HepG2 (cell line): ENCODE data around the gene CNTD1. TPM values are rescaled to one million over a fixed set of nuclear protein-coding genes. Genes with fewer than 3 reads are reported as not detected.
A peak's percentile ranks its signal among the peaks of the same experiment; 100 is the strongest.

Experiments used
- FOXJ3 ChIP-seq: sonication (generic); formaldehyde crosslinking; IDR thresholded peaks from 2 replicates; pipeline ENCODE4 v1.4.0; 2020; ENCODE audit warnings: missing genetic modification reagents, mild to moderate bottlenecking, borderline replicate concordance
- NPAS2 ChIP-seq: sonication (generic); formaldehyde crosslinking; IDR thresholded peaks from 2 replicates; pipeline ENCODE4 v1.8.0; 2022; ENCODE audit warnings: mild to moderate bottlenecking, missing genetic modification reagents, borderline replicate concordance
- ZNF20 ChIP-seq: sonication (generic); formaldehyde crosslinking; IDR thresholded peaks from 2 replicates; pipeline ENCODE4 v1.4.0; 2020; ENCODE audit warnings: mild to moderate bottlenecking, moderate library complexity, missing genetic modification reagents
- ZNF253 ChIP-seq: sonication (generic); formaldehyde crosslinking; IDR thresholded peaks from 2 replicates; pipeline ENCODE4 v1.8.0; 2022; ENCODE audit warnings: mild to moderate bottlenecking, missing genetic modification reagents, borderline replicate concordance
- polyA plus RNA-seq, 8 experiments: library from polyadenylated mRNA; depleted of rRNA in 3 of 8; stranded (reverse) in 7 of 8; unstranded in 1 of 8; fragments of >200 nt; fragmentation: Illumina TruSeq in 4 of 8; extraction: Trizol in 4 of 8; gene quantifications; 2 replicates each; pipeline versions ENCODE4 v1.2.1 to v1.2.3, GENCODE V29; 2011 to 2016; ENCODE audit warnings: low read depth in 4 of 8, missing spikeins in 1 of 8, mixed read lengths in 1 of 8; ENCODE audit not compliant: insufficient read depth in 1 of 8
- total RNA-seq, 5 experiments: library from RNA; depleted of rRNA; stranded (reverse); fragments of >200 nt; fragmentation: Illumina TruSeq; extraction: Trizol; gene quantifications; 2 replicates each; pipeline ENCODE4 v1.2.3, GENCODE V29; 2016; ENCODE audit warnings: low read depth in 1 of 5
- TF ChIP-seq, protein P1 (sequence below): sonication (generic); formaldehyde crosslinking; IDR thresholded peaks from one replicate; pipeline ENCODE4 v1.5.1; 2020; ENCODE audit warnings: mild to moderate bottlenecking, missing genetic modification reagents; ENCODE audit errors: not compliant biosample characterization
- TF ChIP-seq, protein P2 (sequence below): sonication (generic); formaldehyde crosslinking; IDR thresholded peaks from 2 replicates; pipeline ENCODE4 v1.8.1; 2023; ENCODE audit warnings: mild to moderate bottlenecking, missing genetic modification reagents, borderline replicate concordance
- TF ChIP-seq, protein P3 (sequence below): sonication (generic); formaldehyde crosslinking; IDR thresholded peaks from 2 replicates; pipeline ENCODE4 v1.5.1; 2020; ENCODE audit warnings: missing genetic modification reagents, mild to moderate bottlenecking, borderline replicate concordance

Gene CNTD1
- total and polyA plus RNA-seq, 2 of the 13 experiments (the other 11 are each of a cell fraction or from before 2014, with no cell fraction given): 0.11 to 0.15 TPM

DNA sequence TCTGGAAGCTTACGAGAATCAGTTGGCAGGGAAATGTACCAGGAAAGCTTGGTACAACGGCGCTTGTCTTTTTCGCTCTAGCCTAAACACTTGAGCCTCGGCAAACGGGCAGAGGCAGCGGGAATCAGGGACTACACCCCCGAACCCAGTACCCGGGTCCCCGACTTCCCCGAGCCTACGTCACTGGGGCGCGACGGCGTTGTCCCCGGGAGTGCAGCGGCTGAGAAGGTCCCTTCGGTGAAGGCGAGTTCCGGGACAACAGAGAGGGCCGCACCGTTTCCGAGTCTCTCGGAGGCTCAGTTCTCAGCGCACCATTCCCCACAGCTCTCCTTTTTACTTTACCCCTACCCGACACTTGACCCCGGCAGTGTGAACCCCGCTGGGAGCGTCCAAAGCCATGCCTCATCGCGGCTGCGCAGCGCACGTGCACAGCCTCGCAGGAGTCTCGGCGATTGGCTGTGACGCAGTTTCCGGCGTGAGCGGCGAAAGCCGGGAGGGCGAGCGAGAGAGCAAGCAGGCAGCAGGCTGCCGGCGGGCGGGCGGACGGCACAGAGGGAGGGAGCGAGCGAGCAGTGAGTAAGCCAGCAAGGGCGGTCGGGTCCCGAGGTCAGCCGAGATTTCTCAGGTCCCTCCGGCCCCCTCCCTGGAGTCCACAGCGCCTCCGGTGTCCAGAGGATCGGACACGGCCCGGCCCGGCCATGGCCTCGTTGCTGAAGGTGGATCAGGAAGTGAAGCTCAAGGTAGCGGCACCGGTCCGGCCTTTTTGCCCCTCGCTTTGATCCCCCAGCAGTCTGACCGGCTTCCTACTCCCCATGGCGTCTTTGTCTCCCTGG lies 34.5 kb downstream of the CNTD1 start, which contains the start of gene PSME3 (continued):
- TF ChIP-seq, protein P1, sequence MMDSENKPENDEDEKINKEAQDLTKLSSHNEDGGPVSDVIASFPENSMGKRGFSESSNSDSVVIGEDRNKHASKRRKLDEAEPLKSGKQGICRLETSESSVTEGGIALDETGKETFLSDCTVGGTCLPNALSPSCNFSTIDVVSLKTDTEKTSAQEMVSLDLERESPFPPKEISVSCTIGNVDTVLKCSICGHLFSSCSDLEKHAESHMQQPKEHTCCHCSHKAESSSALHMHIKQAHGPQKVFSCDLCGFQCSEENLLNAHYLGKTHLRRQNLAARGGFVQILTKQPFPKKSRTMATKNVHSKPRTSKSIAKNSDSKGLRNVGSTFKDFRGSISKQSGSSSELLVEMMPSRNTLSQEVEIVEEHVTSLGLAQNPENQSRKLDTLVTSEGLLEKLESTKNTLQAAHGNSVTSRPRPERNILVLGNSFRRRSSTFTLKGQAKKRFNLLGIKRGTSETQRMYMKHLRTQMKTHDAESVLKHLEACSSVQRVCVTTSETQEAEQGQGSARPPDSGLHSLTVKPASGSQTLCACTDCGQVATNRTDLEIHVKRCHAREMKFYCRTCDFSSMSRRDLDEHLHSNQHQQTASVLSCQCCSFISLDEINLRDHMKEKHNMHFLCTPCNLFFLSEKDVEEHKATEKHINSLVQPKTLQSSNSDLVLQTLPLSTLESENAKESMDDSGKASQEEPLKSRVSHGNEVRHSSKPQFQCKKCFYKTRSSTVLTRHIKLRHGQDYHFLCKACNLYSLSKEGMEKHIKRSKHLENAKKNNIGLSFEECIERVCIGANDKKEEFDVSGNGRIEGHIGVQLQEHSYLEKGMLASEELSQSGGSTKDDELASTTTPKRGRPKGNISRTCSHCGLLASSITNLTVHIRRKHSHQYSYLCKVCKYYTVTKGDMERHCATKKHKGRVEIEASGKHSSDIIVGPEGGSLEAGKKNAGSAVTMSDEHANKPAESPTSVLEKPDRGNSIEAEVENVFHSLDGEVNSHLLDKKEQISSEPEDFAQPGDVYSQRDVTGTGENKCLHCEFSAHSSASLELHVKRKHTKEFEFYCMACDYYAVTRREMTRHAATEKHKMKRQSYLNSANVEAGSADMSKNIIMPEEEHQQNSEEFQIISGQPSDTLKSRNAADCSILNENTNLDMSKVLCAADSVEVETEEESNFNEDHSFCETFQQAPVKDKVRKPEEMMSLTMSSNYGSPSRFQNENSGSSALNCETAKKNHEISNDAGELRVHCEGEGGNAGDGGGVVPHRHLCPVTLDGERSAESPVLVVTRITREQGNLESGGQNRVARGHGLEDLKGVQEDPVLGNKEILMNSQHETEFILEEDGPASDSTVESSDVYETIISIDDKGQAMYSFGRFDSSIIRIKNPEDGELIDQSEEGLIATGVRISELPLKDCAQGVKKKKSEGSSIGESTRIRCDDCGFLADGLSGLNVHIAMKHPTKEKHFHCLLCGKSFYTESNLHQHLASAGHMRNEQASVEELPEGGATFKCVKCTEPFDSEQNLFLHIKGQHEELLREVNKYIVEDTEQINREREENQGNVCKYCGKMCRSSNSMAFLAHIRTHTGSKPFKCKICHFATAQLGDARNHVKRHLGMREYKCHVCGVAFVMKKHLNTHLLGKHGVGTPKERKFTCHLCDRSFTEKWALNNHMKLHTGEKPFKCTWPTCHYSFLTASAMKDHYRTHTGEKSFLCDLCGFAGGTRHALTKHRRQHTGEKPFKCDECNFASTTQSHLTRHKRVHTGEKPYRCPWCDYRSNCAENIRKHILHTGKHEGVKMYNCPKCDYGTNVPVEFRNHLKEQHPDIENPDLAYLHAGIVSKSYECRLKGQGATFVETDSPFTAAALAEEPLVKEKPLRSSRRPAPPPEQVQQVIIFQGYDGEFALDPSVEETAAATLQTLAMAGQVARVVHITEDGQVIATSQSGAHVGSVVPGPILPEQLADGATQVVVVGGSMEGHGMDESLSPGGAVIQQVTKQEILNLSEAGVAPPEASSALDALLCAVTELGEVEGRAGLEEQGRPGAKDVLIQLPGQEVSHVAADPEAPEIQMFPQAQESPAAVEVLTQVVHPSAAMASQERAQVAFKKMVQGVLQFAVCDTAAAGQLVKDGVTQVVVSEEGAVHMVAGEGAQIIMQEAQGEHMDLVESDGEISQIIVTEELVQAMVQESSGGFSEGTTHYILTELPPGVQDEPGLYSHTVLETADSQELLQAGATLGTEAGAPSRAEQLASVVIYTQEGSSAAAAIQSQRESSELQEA (CRISPR knock-in tag): peak; percentile 33
- TF ChIP-seq ZNF253 (CRISPR knock-in tag) (no peak; the same call in 1 of the 2 replicates), NPAS2 (peak; percentile 85; the same call in 1 of the 2 replicates), FOXJ3 (CRISPR knock-in tag) (peak; percentile 85), ZNF20 (CRISPR knock-in tag) (peak; percentile 69; the same call in 1 of the 2 replicates)
- TF ChIP-seq, protein P2, sequence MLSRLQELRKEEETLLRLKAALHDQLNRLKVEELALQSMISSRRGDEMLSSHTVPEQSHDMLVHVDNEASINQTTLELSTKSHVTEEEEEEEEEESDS (CRISPR knock-in tag): peak; percentile 92; the same call in 1 of the 2 replicates
- TF ChIP-seq, protein P3, sequence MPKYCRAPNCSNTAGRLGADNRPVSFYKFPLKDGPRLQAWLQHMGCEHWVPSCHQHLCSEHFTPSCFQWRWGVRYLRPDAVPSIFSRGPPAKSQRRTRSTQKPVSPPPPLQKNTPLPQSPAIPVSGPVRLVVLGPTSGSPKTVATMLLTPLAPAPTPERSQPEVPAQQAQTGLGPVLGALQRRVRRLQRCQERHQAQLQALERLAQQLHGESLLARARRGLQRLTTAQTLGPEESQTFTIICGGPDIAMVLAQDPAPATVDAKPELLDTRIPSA (CRISPR knock-in tag): peak; percentile 73; the same call in 1 of the 2 replicates
